Heart right ventricle (tissue), 16 donors: ENCODE measurements around the gene GOLGA2. TPM values are rescaled to one million over a fixed set of nuclear protein-coding genes. Genes with fewer than 3 reads are reported as not detected.
"Not testable (repeated sequence)": the region's sequence is repeated elsewhere in the genome, so short reads cannot be mapped to it uniquely, and the experiment has no call there.

Source experiments
- ATAC-seq, 8 donors: fragments of 200-7000 bp; cut with Tn5 transposase; one replicate each; pipeline ENCODE4 v1.9.1; 2020; ENCODE audit warnings: mild to moderate bottlenecking in 8 of 8, moderate library complexity in 8 of 8, moderate number of reproducible peaks in 1 of 8
- DNase-seq, 2 donors: peaks; one replicate each; pipeline ENCODE4 v3.0.0-alpha.2; 2020
- H3K27ac ChIP-seq, 10 donors: fragments of 200-600 bp; sonication (generic) in 2 of 10; one replicate each; pipeline versions ENCODE4 v1.5.0 to v1.8.0; 2020 to 2022; ENCODE audit warnings: mild to moderate bottlenecking in 3 of 10
- H3K27me3 ChIP-seq, 7 donors: fragments of 200-600 bp; one replicate each; pipeline ENCODE4 v1.8.0; 2021 to 2022; ENCODE audit warnings: mild to moderate bottlenecking in 2 of 7
- H3K36me3 ChIP-seq, 9 donors: fragments of 200-600 bp; sonication (generic) in 1 of 9; one replicate each; pipeline versions ENCODE4 v1.5.0 to v1.8.0; 2020 to 2022; ENCODE audit warnings: mild to moderate bottlenecking in 2 of 9
- H3K4me1 ChIP-seq, 9 donors: fragments of 200-600 bp; sonication (generic) in 1 of 9; one replicate each; pipeline versions ENCODE4 v1.5.0 to v1.8.0; 2020 to 2022; ENCODE audit warnings: mild to moderate bottlenecking in 4 of 9
- H3K4me3 ChIP-seq, 10 donors: fragments of 200-600 bp; sonication (generic) in 2 of 10; one replicate each; pipeline versions ENCODE4 v1.5.0 to v1.8.0; 2020 to 2022; ENCODE audit warnings: mild to moderate bottlenecking in 7 of 10, moderate library complexity in 2 of 10
- H3K9me3 ChIP-seq, 11 donors: fragments of 200-600 bp in 10 of 11; sonication (generic) in 2 of 11; one replicate each; pipeline versions ENCODE4 v1.5.0 to v1.8.0; 2013 to 2022; ENCODE audit warnings: mild to moderate bottlenecking in 2 of 11, control low read depth in 1 of 11, moderate library complexity in 1 of 11
- WGBS, 2 donors: extraction: QIAGEN DNeasy Blood & Tissue Kit; methylation state at CpG; one replicate each; pipeline ENCODE4 v1.1.7; 2013; ENCODE audit warnings: inconsistent platforms in 1 of 2; 5-methylcytosine and 5-hydroxymethylcytosine counted together
- intact Hi-C, 10 donors: fragments of 100-400 bp; cut with DNase I; formaldehyde crosslinking; loops; one replicate each; pipeline versions ENCODE4 v1.11.1 to v1.14.2; 2022
- polyA plus RNA-seq, 2 donors: library from polyadenylated mRNA; stranded (reverse); fragments of 200-250 nt; gene quantifications; one replicate each; pipeline ENCODE4 v1.2.3, GENCODE V29; 2013
- total RNA-seq, 10 donors: library from RNA; stranded (reverse); fragmentation: NEBNext Ultra II Directional in 3 of 10; extraction: Animal tissue kit (Norgen Biotek cat#: 25700) in 3 of 10; gene quantifications; one replicate each; pipeline versions ENCODE4 v1.2.1 to v1.2.4, GENCODE V29; 2021 to 2023
- TF ChIP-seq, protein P1 (sequence below), 9 donors: fragments of 200-600 bp; sonication (generic) in 2 of 9; IDR thresholded peaks; one replicate each; pipeline versions ENCODE4 v1.5.0 to v1.8.0; 2021 to 2022; ENCODE audit warnings: antibody characterized with exemption in 9 of 9, mild to moderate bottlenecking in 5 of 9, moderate library complexity in 1 of 9
- donor health status: Arrhythmogenic right ventricular cardiomyopathy.
- donor health status: ischemic (EF 13 %, LVEDD 7.1; RV severe dilation, severe dysfunction).
- donor health status: healthy with polysubstance abuse.
- donor health status: DM: no; HTN: yes; CAD: no.
- donor health status: DM: no; HTN: no; CAD: no.
- donor health status: ischemic (EF 25% LVEDD 6.9; RV normal size, moderate dysfunction).
- donor health status: ischemic (EF 25% LVEDD 5.7; RV mildly dilated, moderate dysfunction).
- donor health status: healthy.
- donor health status: DM: yes; HTN: yes; CAD: no.
- donor health status: Ischemic cardiomyopathy.
- donor health status: ischemic (EF 35%, LVEDD 5.7; RV mildly dilated, moderate dysfunction).
- donor health status: nonischemic (EF 11% LVEDD 7.7; RV severe dilation, severe dysfunction).
- donor health status: DM: yes; HTN: yes; CAD: no.
- donor health status: PGD.
- donor health status: ischemic (EF 29% LVEDD 5.4; RV normal size, mild dysfunction).
- donor health status: nonischemic (EF 23%, LVEDD 6.1; RV moderate dilation, normal function).

GOLGA2 gene
- total and polyA plus RNA-seq, 12 donors, result 78.0 to 101 (median 89.1) TPM

DNA sequence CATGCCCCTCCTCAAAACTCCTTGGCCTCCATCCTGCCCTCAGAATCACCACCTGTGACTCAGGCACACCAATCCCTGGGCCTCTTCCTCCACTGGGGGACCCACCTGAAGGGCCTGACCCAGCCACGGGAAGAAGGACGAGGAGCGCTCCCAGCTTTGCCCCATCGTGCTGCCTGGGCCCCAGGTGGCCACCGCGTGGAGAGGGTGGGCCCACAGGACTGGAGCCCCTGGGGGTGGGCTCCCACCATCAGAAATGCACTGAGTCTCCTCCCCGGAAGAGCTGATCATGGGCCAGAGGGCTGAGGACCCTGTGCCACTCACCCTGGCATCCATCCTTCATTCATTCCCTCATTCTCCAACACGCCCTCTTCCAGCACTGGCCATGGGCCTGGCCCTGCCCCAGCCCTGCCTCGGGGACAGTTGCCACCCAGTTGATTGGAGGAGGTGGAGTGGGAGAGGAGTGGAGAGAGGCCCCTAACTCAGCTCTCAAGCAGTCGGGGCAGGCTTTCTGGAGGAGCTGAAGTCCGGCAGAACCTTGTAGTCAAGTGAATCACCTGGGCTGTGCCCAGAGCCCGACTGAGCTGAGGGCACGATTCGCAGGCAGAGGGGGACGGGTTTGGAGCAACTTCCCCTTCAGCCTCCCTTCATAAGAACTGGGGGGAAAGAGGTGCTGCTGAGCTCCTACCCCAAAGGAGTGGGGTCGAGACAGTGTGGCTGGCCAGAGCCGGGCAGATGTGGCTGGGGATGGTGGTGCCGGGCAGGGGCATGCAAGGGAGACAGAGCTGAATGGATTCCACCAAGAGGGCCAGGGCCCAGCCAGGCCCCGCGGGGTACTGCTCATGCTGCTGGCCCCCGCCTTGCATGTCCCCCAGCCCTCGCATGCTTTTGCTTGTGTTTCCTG is 43.0 kb downstream of the GOLGA2 start:
- Histone ChIP-seq H3K27me3 (no peaks in the 10 kb centered on the region), H3K4me3 (no peak overlapping the region), H3K27ac (peak overlapping the region in 3 of 10 donors; percentile 31 to 50 (median 44)), H3K9me3 (no peaks in the 10 kb centered on the region), H3K4me1 (no peaks in the 10 kb centered on the region), H3K36me3 (no peaks in the 10 kb centered on the region)
- TF ChIP-seq, protein P1, sequence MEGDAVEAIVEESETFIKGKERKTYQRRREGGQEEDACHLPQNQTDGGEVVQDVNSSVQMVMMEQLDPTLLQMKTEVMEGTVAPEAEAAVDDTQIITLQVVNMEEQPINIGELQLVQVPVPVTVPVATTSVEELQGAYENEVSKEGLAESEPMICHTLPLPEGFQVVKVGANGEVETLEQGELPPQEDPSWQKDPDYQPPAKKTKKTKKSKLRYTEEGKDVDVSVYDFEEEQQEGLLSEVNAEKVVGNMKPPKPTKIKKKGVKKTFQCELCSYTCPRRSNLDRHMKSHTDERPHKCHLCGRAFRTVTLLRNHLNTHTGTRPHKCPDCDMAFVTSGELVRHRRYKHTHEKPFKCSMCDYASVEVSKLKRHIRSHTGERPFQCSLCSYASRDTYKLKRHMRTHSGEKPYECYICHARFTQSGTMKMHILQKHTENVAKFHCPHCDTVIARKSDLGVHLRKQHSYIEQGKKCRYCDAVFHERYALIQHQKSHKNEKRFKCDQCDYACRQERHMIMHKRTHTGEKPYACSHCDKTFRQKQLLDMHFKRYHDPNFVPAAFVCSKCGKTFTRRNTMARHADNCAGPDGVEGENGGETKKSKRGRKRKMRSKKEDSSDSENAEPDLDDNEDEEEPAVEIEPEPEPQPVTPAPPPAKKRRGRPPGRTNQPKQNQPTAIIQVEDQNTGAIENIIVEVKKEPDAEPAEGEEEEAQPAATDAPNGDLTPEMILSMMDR (IDR thresholded peaks at IDR 0.05), result no peak
- ATAC-seq (peak in 4 of 8 donors; percentile 18 to 40 (median 26)), DNase-seq (no peak)
- intact Hi-C loops, result no loop called here
- 86 to 87% methylated on average over 22 of the region's 22 CpGs for WGBS, 2 donors

DNA sequence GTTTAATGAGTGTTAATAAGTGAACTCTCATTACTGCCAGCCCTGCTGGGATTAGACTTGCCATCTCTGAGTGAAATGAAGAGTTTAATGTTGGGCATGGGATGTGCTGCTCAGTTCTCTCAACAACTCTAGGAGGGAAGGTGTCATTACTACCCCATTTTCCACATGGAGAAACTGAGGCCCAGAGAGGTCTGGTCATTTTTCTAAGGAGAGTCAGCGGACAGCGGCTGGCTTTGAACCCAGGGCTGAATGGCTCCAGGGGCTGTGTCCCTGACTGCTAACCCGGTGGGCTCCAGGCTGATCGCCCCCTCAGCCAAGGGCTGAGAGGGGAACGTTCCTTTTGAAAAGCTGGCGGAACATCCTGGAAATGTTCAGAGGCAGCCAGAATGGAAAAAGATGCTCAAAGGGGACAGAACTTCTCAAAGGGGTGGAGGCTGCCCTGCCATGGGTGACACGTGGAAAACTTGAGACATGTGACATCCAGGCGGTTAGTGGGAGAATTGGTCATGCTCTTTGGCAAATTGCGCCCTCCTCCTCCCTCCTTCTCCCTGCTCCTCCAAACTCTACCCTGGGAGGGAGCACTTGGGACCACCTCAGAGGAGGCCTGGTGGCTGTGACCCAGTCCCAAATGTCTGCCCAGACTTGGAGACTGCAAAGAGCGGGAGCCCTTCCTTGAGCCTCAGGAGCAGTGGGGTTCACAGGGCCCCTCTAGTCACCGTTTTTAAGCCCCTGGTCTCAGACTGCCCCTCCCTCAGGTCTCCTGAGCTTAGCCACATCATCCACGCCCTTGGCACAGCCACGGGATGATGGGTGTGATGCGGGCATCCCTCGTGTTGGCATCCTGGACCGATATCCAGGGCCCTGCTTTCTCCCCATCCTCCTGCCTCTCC is 43.9 kb downstream of the GOLGA2 start:
- 73 to 75% methylated on average over 16 of the region's 16 CpGs for WGBS, 2 donors
- no peak overlapping the region for H3K4me3 ChIP-seq
- H3K36me3 ChIP-seq, result no peaks in the 10 kb centered on the region
- TF ChIP-seq, protein P1 (IDR thresholded peaks at IDR 0.05), result no peak
- peak overlapping the region in 4 of 10 donors; percentile 4 to 50 (median 38) for H3K27ac ChIP-seq
- ATAC-seq, result peak in 7 of 8 donors; percentile 37 to 79 (median 62)
- no peak for DNase-seq
- no peaks in the 10 kb centered on the region for H3K4me1 ChIP-seq
- no peaks in the 10 kb centered on the region for H3K27me3 ChIP-seq
- no peaks in the 10 kb centered on the region for H3K9me3 ChIP-seq
- intact Hi-C loops, result no loop called here

DNA sequence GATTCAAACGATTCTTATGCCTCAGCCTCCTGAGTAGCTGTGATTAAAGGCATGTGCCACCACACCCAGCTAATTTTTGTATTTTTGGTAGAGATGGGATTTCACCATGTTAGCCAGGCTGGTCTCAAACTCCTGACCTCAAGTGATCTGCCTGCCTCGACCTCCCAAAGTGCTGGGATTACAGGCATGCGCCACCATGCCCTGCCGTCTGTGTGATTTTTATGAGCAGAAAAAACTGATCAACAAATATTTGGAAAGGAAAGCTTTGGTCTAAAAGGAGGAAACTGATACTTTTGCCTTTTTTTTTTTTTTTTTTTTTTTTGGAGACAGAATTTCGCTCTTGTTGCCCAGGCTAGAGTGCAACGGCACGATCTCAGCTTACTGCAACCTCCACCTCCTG is 44.9 kb downstream of the GOLGA2 start:
- intact Hi-C loops, result not testable (repeated sequence)
- WGBS, 2 donors, result 91 to 92% methylated on average over 6 to 7 of the region's 7 CpGs

DNA sequence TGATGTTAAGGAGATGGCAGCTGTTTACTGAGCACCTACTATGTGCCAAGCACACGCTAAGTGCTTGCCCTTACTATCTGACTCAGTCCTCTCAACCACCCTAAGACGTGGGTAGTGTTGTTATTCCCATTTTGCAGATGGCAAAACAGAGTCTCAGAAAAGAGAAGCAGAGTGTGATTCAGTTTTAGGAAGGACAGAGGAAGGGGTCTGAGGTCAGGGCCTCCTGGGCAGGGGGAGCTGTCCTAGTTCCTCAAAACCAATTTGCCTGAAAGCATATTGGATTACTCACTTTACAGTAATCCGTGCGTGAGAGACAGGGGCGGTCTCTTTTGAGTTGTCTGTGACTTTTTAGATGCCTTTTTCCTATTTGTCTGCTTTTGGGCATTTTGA is 49.4 kb downstream of the GOLGA2 start:
- DNase-seq, result no peak
- TF ChIP-seq, protein P1 (IDR thresholded peaks at IDR 0.05), result no peak
- no peak for ATAC-seq
- no peak overlapping the region for H3K27ac ChIP-seq
- H3K9me3 ChIP-seq, result no peaks in the 10 kb centered on the region
- 80 to 87% methylated on average over 5 of the region's 5 CpGs for WGBS, 2 donors
- peaks cover 0 to 10% (median 0%) of the 10 kb centered on the region in 9 donors for H3K36me3 ChIP-seq
- no peaks in the 10 kb centered on the region for H3K27me3 ChIP-seq
- intact Hi-C loops, result no loop called here
- H3K4me1 ChIP-seq, result no peaks in the 10 kb centered on the region
- no peak overlapping the region for H3K4me3 ChIP-seq

More for the DNA sequence above, 44.9 kb downstream of the GOLGA2 start:
- not testable (repeated sequence) for H3K9me3 ChIP-seq, H3K27me3 ChIP-seq, H3K4me1 ChIP-seq, H3K27ac ChIP-seq, ATAC-seq, DNase-seq, H3K36me3 ChIP-seq, H3K4me3 ChIP-seq
